SH-SY5Y (cell line): ENCODE measurements around the gene SLC22A4.

Source experiments
- GATA2 ChIP-seq: IDR thresholded peaks from 2 replicates; pipeline ENCODE4 v1.6.1; 2011; ENCODE audit warnings: mild to moderate bottlenecking, low read depth, low read length
- GATA3 ChIP-seq: IDR thresholded peaks from 2 replicates; pipeline ENCODE4 v1.6.1; 2011; ENCODE audit warnings: low read depth, mild to moderate bottlenecking, low read length, moderate library complexity

DNA sequence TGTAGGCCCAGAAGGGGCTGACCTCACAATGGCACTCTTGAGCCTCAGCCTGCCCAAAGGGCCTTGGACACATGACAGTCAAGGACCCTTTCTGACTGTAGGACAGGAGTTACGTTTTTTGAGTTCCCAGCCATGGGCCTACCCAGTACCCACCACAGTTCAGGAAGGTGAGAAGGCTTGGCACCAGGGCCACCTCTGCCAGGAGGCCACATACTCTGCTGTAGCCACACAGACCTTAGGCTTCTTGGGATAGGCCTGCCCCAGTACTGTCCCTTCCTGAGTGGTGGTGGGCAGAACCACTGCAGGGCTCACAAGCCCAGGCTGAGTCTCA is 23.9 kb upstream of the SLC22A4 start:
- TF ChIP-seq GATA2 = no peak
- no peak for TF ChIP-seq GATA3
